ENCODE data around the gene OR51A7. TPM values are rescaled to one million over a fixed set of nuclear protein-coding genes. Genes with fewer than 3 reads are reported as not detected.

OR51A7 gene
- total RNA-seq, 1 donor from 2014 or later, result not detected

GRCh38 chr11:4881860-4882500 lies 21.6 kb upstream of the OR51A7 start, which contains the start of gene OR51T1:
TSS of gene OR51T1 (plus strand) at chr11:4881900. CDS start at chr11:4881900, 0 bp downstream.
- DNase-seq, result no peak
- Histone ChIP-seq H3K36me3 (no peaks in the 10 kb centered on the region), H3K4me3 (no peak within 1 kb of the TSS), H3K9me3 (replicated peaks) (no peaks in the 10 kb centered on the region), H3K4me1 (no peaks in the 10 kb centered on the region), H3K27ac (replicated peaks) (no peak within 1 kb of the TSS), H3K27me3 (ENCODE audit: low read depth) (no peaks in the 10 kb centered on the region)
- intact Hi-C loops (cut with micrococcal nuclease), result no loop called here
- TF ChIP-seq CTCF (IDR thresholded peaks at IDR 0.05; ENCODE audit: borderline replicate concordance), result no peak

- TF ChIP-seq CTCF (IDR thresholded peaks at IDR 0.05; ENCODE audit: borderline replicate concordance), result no peak
- no peak for DNase-seq
- Histone ChIP-seq H3K27ac (replicated peaks) (no peak overlapping the region), H3K4me3 (no peak overlapping the region), H3K4me1 (no peaks in the 10 kb centered on the region), H3K27me3 (ENCODE audit: low read depth) (no peaks in the 10 kb centered on the region), H3K36me3 (no peaks in the 10 kb centered on the region), H3K9me3 (replicated peaks) (no peaks in the 10 kb centered on the region)
- intact Hi-C loops (cut with micrococcal nuclease), result no loop called here
Observed at GRCh38 chr11:4882543-4882942, 21.0 kb upstream of the OR51A7 start.

- Histone ChIP-seq H3K4me3 (no peak overlapping the region), H3K27me3 (ENCODE audit: low read depth) (no peaks in the 10 kb centered on the region), H3K27ac (replicated peaks) (no peak overlapping the region), H3K9me3 (replicated peaks) (no peaks in the 10 kb centered on the region), H3K36me3 (no peaks in the 10 kb centered on the region), H3K4me1 (no peaks in the 10 kb centered on the region)
- intact Hi-C loops (cut with micrococcal nuclease), result no loop called here
- TF ChIP-seq CTCF (IDR thresholded peaks at IDR 0.05; ENCODE audit: borderline replicate concordance), result no peak
- DNase-seq, result no peak
Observed at GRCh38 chr11:4884361-4884760, 19.2 kb upstream of the OR51A7 start.

GRCh38 chr11:4886186-4886585 lies 17.4 kb upstream of the OR51A7 start:
- intact Hi-C loops (cut with micrococcal nuclease), result no loop called here
- no peaks in the 10 kb centered on the region for H3K27me3 ChIP-seq (ENCODE audit: low read depth)
- DNase-seq, result no peak
- H3K27ac ChIP-seq (replicated peaks), result no peak overlapping the region
- H3K4me3 ChIP-seq, result no peak overlapping the region
- H3K4me1 ChIP-seq, result no peaks in the 10 kb centered on the region
- no peaks in the 10 kb centered on the region for H3K36me3 ChIP-seq
- H3K9me3 ChIP-seq (replicated peaks), result no peaks in the 10 kb centered on the region
- TF ChIP-seq CTCF (IDR thresholded peaks at IDR 0.05; ENCODE audit: borderline replicate concordance), result no peak

- no peak for DNase-seq
- H3K27ac ChIP-seq (replicated peaks), result no peak overlapping the region
Observed at GRCh38 chr11:4887591-4887990, 16.0 kb upstream of the OR51A7 start.

More at GRCh38 chr11:4887591-4887990, 16.0 kb upstream of the OR51A7 start:
- Histone ChIP-seq H3K27me3 (ENCODE audit: low read depth) (no peaks in the 10 kb centered on the region), H3K36me3 (no peaks in the 10 kb centered on the region), H3K4me3 (no peak overlapping the region), H3K4me1 (no peaks in the 10 kb centered on the region), H3K9me3 (replicated peaks) (no peaks in the 10 kb centered on the region)
- TF ChIP-seq CTCF (IDR thresholded peaks at IDR 0.05; ENCODE audit: borderline replicate concordance), result no peak
- intact Hi-C loops (cut with micrococcal nuclease), result no loop called here

Measured in left ventricle myocardium inferior (tissue), 1 donor.